Activated naive CD4-positive, alpha-beta T cell treated with anti-CD3 and anti-CD28 coated beads, Interleukin-2, amount 10 ng/mL, durations not matched to agents 7 days and 5 days (primary cell): ENCODE measurements around the gene GSTK1.

Source experiments
- CTCF ChIA-PET: fragments of 350-600 bp; sonication (Branson Sonifier 250); formaldehyde crosslinking; loops from one replicate; lab custom pipeline; 2021; ENCODE audit warnings: antibody characterized with exemption; lab: Charles Lee
- DNase-seq: peaks from one replicate; pipeline ENCODE4 v3.0.0-alpha.2; 2020
- H3K27ac Mint-ChIP-seq: one replicate; pipeline ENCODE4 v1.8.0; 2021; ENCODE audit warnings: mild to moderate bottlenecking, moderate library complexity, mixed read lengths
- H3K27me3 Mint-ChIP-seq: one replicate; pipeline ENCODE4 v1.8.0; 2021; ENCODE audit warnings: mild to moderate bottlenecking, mixed read lengths
- H3K36me3 Mint-ChIP-seq: one replicate; pipeline ENCODE4 v1.8.0; 2021; ENCODE audit warnings: mixed read lengths
- H3K4me1 Mint-ChIP-seq: one replicate; pipeline ENCODE4 v1.8.0; 2021; ENCODE audit warnings: mixed read lengths
- H3K4me3 Mint-ChIP-seq: one replicate; pipeline ENCODE4 v1.8.0; 2021; ENCODE audit warnings: mild to moderate bottlenecking, moderate library complexity, mixed read lengths
- H3K9me3 Mint-ChIP-seq: one replicate; pipeline ENCODE4 v1.8.0; 2021; ENCODE audit warnings: mixed read lengths

Gene GSTK1

GRCh38 chr7:143244321-143244720 lies 18.9 kb upstream of the GSTK1 start:
- H3K4me1 Mint-ChIP-seq: peaks cover 83% of the 10 kb centered on the region
- H3K4me3 Mint-ChIP-seq: no peak overlapping the region

GRCh38 chr7:143245123-143245522 lies 18.1 kb upstream of the GSTK1 start:
- Mint-ChIP-seq H3K36me3 (peaks cover 41% of the 10 kb centered on the region), H3K27ac (peak overlapping the region; percentile 88), H3K27me3 (no peaks in the 10 kb centered on the region), H3K9me3 (peaks cover 31% of the 10 kb centered on the region), H3K4me1 (peaks cover 90% of the 10 kb centered on the region), H3K4me3 (no peak overlapping the region)
- CTCF ChIA-PET: interaction anchor here (0.9 to 1.4 kb wide), 4 partner anchors 11 to 55 kb away, joined by 3 to 6 read pairs (median 5); no protein-coding TSS in a partner anchor
- no peak for DNase-seq

More at GRCh38 chr7:143244321-143244720, 18.9 kb upstream of the GSTK1 start:
- H3K9me3 Mint-ChIP-seq: peaks cover 24% of the 10 kb centered on the region
- CTCF ChIA-PET: interaction anchor here (1.3 to 6.9 kb wide), 5 partner anchors 45 to 173 kb away, joined by 3 to 185 read pairs (median 4); no protein-coding TSS in a partner anchor
- H3K36me3 Mint-ChIP-seq: peaks cover 34% of the 10 kb centered on the region
- H3K27me3 Mint-ChIP-seq: no peaks in the 10 kb centered on the region
- peak overlapping the region; percentile 88 for H3K27ac Mint-ChIP-seq
- DNase-seq: no peak

GRCh38 chr7:143247372-143247771 lies 15.9 kb upstream of the GSTK1 start:
- Mint-ChIP-seq H3K9me3 (peaks cover 43% of the 10 kb centered on the region), H3K4me1 (peaks cover 89% of the 10 kb centered on the region), H3K4me3 (no peak overlapping the region), H3K27me3 (no peaks in the 10 kb centered on the region), H3K27ac (no peak overlapping the region), H3K36me3 (peaks cover 58% of the 10 kb centered on the region)
- no peak for DNase-seq
- CTCF ChIA-PET: interaction anchor here (1.2 to 1.8 kb wide), 3 partner anchors 10 to 52 kb away, joined by 3 to 5 read pairs (median 4); no protein-coding TSS in a partner anchor

- CTCF ChIA-PET: interaction anchor here (1.3 to 2.0 kb wide), 4 partner anchors 9 to 56 kb away, joined by 3 to 10 read pairs (median 6); no protein-coding TSS in a partner anchor
- no peaks in the 10 kb centered on the region for H3K27me3 Mint-ChIP-seq
- H3K4me3 Mint-ChIP-seq: no peak overlapping the region
- DNase-seq: no peak
- peaks cover 54% of the 10 kb centered on the region for H3K9me3 Mint-ChIP-seq
- H3K4me1 Mint-ChIP-seq: peaks cover 90% of the 10 kb centered on the region
- H3K36me3 Mint-ChIP-seq: peaks cover 69% of the 10 kb centered on the region
- H3K27ac Mint-ChIP-seq: peak overlapping the region; percentile 30
Observed at GRCh38 chr7:143248761-143249354, 14.4 kb upstream of the GSTK1 start.

- H3K4me1 Mint-ChIP-seq: peaks cover 89% of the 10 kb centered on the region
- no peaks in the 10 kb centered on the region for H3K27me3 Mint-ChIP-seq
- no peak for DNase-seq
- CTCF ChIA-PET: interaction anchor here (1.3 to 2.0 kb wide), 4 partner anchors 10 to 55 kb away, joined by 3 to 10 read pairs (median 6); no protein-coding TSS in a partner anchor
- peak overlapping the region; percentile 82 for H3K27ac Mint-ChIP-seq
- peaks cover 55% of the 10 kb centered on the region for H3K9me3 Mint-ChIP-seq
- no peak overlapping the region for H3K4me3 Mint-ChIP-seq
- peaks cover 73% of the 10 kb centered on the region for H3K36me3 Mint-ChIP-seq
Observed at GRCh38 chr7:143250199-143250598, 13.0 kb upstream of the GSTK1 start.

- Mint-ChIP-seq H3K36me3 (peaks cover 71% of the 10 kb centered on the region), H3K27me3 (no peaks in the 10 kb centered on the region), H3K27ac (peak overlapping the region; percentile 82), H3K4me3 (no peak overlapping the region), H3K9me3 (peaks cover 57% of the 10 kb centered on the region), H3K4me1 (peaks cover 89% of the 10 kb centered on the region)
- CTCF ChIA-PET: interaction anchor here (1.2 to 2.0 kb wide), 3 partner anchors 11 to 54 kb away, joined by 5 to 6 read pairs (median 6); no protein-coding TSS in a partner anchor
- no peak for DNase-seq
Observed at GRCh38 chr7:143250822-143251221, 12.4 kb upstream of the GSTK1 start.

- Mint-ChIP-seq H3K36me3 (peaks cover 61% of the 10 kb centered on the region), H3K9me3 (peaks cover 50% of the 10 kb centered on the region), H3K27ac (peak overlapping the region; percentile 82), H3K27me3 (no peaks in the 10 kb centered on the region), H3K4me1 (peaks cover 88% of the 10 kb centered on the region), H3K4me3 (no peak overlapping the region)
- CTCF ChIA-PET: interaction anchor here (1.2 kb wide), 1 partner anchor 12 kb away, joined by 6 read pairs; no protein-coding TSS in a partner anchor
- DNase-seq: peak; percentile 42
Observed at GRCh38 chr7:143252006-143252405, 11.2 kb upstream of the GSTK1 start.

GRCh38 chr7:143255564-143255963 lies 7.7 kb upstream of the GSTK1 start:
- no peak overlapping the region for H3K4me3 Mint-ChIP-seq
- H3K4me1 Mint-ChIP-seq: peaks cover 82% of the 10 kb centered on the region
- DNase-seq: no peak
- CTCF ChIA-PET: interaction anchor here (0.6 to 7.0 kb wide), 8 partner anchors 9 to 42 kb away, joined by 3 to 54 read pairs (median 4); partner anchors contain the start of gene CASP2
- H3K9me3 Mint-ChIP-seq: peaks cover 31% of the 10 kb centered on the region
- peaks cover 40% of the 10 kb centered on the region for H3K36me3 Mint-ChIP-seq
- no peaks in the 10 kb centered on the region for H3K27me3 Mint-ChIP-seq
- no peak overlapping the region for H3K27ac Mint-ChIP-seq

GRCh38 chr7:143256325-143256724 lies 6.9 kb upstream of the GSTK1 start:
- H3K36me3 Mint-ChIP-seq: peaks cover 36% of the 10 kb centered on the region
- no peaks in the 10 kb centered on the region for H3K27me3 Mint-ChIP-seq
- DNase-seq: no peak
- H3K4me3 Mint-ChIP-seq: no peak overlapping the region
- H3K4me1 Mint-ChIP-seq: peaks cover 78% of the 10 kb centered on the region
- H3K9me3 Mint-ChIP-seq: peaks cover 29% of the 10 kb centered on the region
- no peak overlapping the region for H3K27ac Mint-ChIP-seq
- CTCF ChIA-PET: interaction anchor here (0.7 to 7.0 kb wide), 7 partner anchors 9 to 41 kb away, joined by 4 to 54 read pairs (median 4); partner anchors contain the start of gene CASP2

- Mint-ChIP-seq H3K27ac (no peak overlapping the region), H3K4me3 (no peak overlapping the region), H3K9me3 (peaks cover 25% of the 10 kb centered on the region), H3K27me3 (no peaks in the 10 kb centered on the region), H3K4me1 (peaks cover 76% of the 10 kb centered on the region), H3K36me3 (peaks cover 31% of the 10 kb centered on the region)
- DNase-seq: no peak
- CTCF ChIA-PET: interaction anchor here (1.0 to 7.0 kb wide), 4 partner anchors 10 to 16 kb away, joined by 4 to 54 read pairs (median 5); no protein-coding TSS in a partner anchor
Observed at GRCh38 chr7:143256932-143257331, 6.3 kb upstream of the GSTK1 start.

- Mint-ChIP-seq H3K4me3 (no peak overlapping the region), H3K27me3 (no peaks in the 10 kb centered on the region), H3K36me3 (peaks cover 27% of the 10 kb centered on the region), H3K9me3 (peaks cover 21% of the 10 kb centered on the region), H3K27ac (no peak overlapping the region), H3K4me1 (peaks cover 75% of the 10 kb centered on the region)
- no peak for DNase-seq
- CTCF ChIA-PET: interaction anchor here (1.1 to 7.0 kb wide), 3 partner anchors 10 to 17 kb away, joined by 4 to 54 read pairs (median 4); no protein-coding TSS in a partner anchor
Observed at GRCh38 chr7:143257501-143257900, 5.7 kb upstream of the GSTK1 start.

GRCh38 chr7:143258831-143259230 lies 4.4 kb upstream of the GSTK1 start:
- Mint-ChIP-seq H3K27ac (peak overlapping the region; percentile 89), H3K9me3 (peaks cover 12% of the 10 kb centered on the region), H3K4me1 (peaks cover 77% of the 10 kb centered on the region), H3K27me3 (no peaks in the 10 kb centered on the region), H3K4me3 (peak overlapping the region; percentile 45), H3K36me3 (peaks cover 23% of the 10 kb centered on the region)
- DNase-seq: peak; percentile 52
- CTCF ChIA-PET: interaction anchor here (0.7 to 7.0 kb wide), 4 partner anchors 9 to 69 kb away, joined by 3 to 54 read pairs (median 4); no protein-coding TSS in a partner anchor

GRCh38 chr7:143259765-143260164 lies 3.5 kb upstream of the GSTK1 start:
- CTCF ChIA-PET: interaction anchor here (1.5 to 1.6 kb wide), 2 partner anchors 19 to 40 kb away, joined by 3 to 12 read pairs; no protein-coding TSS in a partner anchor
- H3K4me1 Mint-ChIP-seq: peaks cover 80% of the 10 kb centered on the region
- no peak overlapping the region for H3K27ac Mint-ChIP-seq
- no peaks in the 10 kb centered on the region for H3K27me3 Mint-ChIP-seq
- peaks cover 25% of the 10 kb centered on the region for H3K36me3 Mint-ChIP-seq
- no peak overlapping the region for H3K4me3 Mint-ChIP-seq
- H3K9me3 Mint-ChIP-seq: peaks cover 6% of the 10 kb centered on the region
- no peak for DNase-seq

- H3K36me3 Mint-ChIP-seq: peaks cover 32% of the 10 kb centered on the region
- CTCF ChIA-PET: interaction anchor here (1.3 to 3.5 kb wide), 2 partner anchors 18 to 22 kb away, joined by 3 to 22 read pairs; no protein-coding TSS in a partner anchor
- no peak for DNase-seq
- H3K27me3 Mint-ChIP-seq: no peaks in the 10 kb centered on the region
- H3K4me3 Mint-ChIP-seq: peak overlapping the region; percentile 43
- H3K9me3 Mint-ChIP-seq: peaks cover 2% of the 10 kb centered on the region
- H3K4me1 Mint-ChIP-seq: peaks cover 78% of the 10 kb centered on the region
- no peak overlapping the region for H3K27ac Mint-ChIP-seq
Observed at GRCh38 chr7:143261901-143262300, 1.3 kb upstream of the GSTK1 start.
